Stimulated activated CD4-positive, alpha-beta T cell treated with anti-CD3 and anti-CD28 coated beads, Interleukin-12 subunit alpha, Interleukin-12 subunit beta, amount 100 ng/mL, for 48 hours (primary cell): Measurements from ENCODE around the gene MINDY3.

ENCODE experiments used
- DNase-seq, 3 donors: peaks; one replicate each; pipeline ENCODE4 v3.0.0-alpha.2; 2020; ENCODE audit warnings: low read depth in 2 of 3, low spot score in 1 of 3

Gene MINDY3

GRCh38 chr10:15808204-15808797 is 52.0 kb downstream of the MINDY3 start:
- DNase-seq, result no peak

DNA sequence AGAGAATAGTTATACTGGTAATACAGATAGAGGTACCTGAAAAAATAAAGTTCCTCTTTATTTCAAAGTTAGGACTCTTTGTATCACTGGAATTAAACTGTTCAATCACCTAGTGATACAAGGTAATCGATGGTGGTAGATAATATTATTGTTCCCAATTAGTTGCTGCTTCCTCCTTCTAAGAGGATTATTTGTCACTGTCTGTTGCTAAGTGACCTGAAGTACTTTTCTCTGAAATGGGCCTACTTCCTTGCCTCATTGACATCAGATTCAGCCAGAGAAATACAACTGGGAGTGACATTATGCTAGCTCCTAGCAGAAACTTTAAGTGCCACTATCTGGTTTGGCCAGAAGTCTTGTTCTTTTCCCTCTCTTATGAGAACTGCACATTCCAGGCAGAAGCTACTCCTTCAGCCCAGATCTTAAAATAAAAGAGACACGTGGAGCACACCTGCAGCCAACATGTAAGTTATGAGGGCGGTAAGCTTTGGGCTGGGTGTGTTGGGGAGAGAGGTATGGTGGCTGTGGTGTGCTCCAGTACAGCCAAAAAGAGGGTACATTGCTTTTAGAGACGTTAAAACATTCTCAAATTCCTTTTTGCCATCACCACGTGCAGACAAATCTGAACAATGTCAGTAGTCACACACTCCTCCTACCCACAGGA is 54.8 kb downstream of the MINDY3 start:
- DNase-seq, result no peak

DNA sequence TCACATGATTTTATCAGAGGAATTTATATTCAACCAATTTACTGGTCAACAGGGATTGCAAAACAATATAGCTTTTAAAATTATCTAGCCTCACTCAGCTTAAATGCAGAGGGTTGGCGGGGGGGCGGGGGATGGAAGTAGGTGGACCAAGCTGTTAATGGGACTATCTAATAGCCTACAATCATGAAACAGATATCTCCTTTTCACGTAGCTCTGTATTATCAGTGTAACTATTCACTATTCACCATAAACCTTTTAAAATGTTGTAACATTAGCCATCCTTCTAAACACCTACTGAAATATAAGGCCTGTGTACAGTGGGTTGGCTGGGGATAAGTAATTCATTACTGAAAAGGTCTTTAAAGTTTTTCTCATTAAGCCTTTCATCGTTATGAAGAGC is 56.2 kb downstream of the MINDY3 start:
- DNase-seq, result no peak

DNA sequence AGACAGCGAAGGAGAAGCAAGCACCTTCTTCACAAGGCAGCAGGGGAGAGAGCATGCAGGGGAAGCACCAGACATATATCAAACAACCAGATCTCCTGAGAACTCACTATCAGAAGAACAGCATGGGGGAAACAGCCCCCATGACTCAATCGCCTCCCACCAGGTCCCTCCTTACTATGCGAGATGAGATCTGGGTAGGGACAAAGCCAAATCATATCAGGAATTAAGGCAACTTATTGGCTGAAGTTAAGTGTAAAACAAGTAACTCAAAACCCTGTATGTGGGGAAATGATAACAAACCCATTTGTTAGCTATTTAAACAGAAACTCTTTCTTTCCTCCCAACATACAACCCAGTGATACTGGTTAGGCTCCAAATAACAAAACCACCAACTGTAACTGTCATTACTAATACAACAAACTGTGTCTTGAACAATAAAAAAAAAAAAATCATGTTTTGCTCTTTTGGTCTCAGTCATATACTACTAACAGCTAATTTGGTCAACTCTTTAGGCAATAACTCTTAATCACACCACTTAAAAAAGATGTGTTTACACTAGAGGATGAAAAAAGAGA is 57.8 kb downstream of the MINDY3 start:
- DNase-seq, result peak in 1 of 3 donors; percentile 19

- no peak for DNase-seq
These were observed 58.7 kb downstream of the MINDY3 start for GRCh38 chr10:15801641-15802040.

DNA sequence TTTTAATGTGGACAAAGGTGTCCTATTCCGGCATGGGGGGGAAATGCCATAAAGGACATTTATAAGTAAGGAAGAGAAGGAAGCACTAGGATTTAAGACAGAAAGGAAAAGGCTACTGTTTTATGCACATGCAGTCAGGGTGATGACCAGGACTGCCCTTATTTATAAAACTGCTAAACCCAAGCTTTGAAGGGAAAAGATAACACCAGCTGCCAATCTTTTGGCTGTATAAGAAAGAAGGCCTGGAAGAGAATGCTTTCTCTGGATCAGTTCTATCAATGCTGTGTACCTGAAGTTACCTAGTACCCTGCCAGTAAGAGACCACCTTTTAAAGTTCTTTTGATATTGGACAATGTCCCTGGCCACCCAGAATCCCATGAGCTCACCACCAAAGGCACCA is 59.2 kb downstream of the MINDY3 start:
- DNase-seq, result no peak

DNA sequence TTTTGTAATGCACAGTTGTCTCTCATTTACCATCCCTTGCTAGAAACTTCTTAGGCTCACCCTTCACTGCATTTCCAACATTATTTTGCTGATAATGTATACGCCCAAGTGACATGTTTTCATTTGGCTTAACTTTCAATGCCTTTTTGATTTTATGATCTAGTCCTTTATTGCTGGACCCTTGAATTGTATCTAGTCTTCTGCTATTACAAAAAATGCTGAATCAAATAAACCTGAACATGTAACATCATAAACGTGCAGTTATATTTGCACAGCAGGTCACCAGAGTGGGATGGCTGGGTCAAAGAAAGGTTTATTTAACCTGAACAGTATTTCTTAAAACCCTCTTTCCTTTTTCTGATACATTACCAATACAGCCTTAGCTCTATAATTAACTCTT is 63.0 kb downstream of the MINDY3 start:
- DNase-seq, result no peak

GRCh38 chr10:15796762-15797161 is 63.5 kb downstream of the MINDY3 start:
- DNase-seq, result no peak

- no peak for DNase-seq
These were observed 64.1 kb downstream of the MINDY3 start for GRCh38 chr10:15796098-15796759.

DNA sequence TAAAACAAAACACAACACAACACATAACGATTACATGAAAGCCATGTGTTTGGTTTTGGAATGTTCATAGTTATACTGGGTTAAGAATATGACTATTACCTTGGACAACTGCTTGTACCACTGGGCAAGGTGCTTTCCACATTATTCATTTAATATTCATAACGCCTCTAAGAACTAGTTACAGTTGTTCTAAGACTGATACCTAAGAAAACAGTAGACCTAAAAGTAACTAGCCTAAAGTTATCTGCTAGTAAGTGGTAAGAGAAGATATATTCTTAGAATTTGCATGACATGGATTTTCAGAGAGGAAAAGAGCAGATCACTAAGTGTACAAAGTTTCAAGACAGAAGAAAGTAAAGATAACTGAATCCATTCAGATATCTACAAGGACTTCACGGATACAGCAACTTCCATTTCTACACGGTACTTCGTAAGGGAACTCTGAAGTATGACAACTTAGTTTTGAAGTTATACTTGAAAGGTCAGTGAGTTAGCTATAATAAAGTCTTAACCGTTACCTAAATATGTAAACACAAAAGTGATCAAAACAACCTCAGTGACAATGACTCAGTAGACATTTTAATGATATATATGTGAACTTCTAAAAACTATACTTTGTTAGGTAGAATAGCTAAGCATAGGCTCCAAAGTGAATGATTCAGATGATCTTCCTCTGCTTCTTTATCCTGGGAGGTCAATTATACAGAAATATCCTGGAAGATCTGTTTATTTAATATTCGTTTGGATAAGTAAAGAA is 65.1 kb downstream of the MINDY3 start:
- DNase-seq, result no peak

DNA sequence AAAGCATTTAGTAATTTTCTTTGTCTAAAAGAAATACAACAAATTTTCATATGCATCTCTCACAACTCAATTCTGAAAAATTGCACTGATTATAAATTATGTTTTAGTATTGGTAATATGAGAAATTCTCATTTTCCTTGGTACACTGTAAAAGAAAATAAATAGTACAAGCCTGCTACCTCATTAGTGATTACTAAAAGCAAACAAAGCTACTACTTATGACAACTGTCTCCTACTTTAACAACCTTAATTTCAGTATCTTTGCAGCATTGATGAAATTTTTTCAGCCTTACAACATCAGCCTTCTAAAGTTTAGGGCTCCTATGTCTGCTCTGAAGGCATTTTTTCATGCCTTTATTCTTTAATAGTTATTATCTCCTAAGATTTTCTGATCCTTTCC is 65.7 kb downstream of the MINDY3 start:
- DNase-seq, result no peak

DNA sequence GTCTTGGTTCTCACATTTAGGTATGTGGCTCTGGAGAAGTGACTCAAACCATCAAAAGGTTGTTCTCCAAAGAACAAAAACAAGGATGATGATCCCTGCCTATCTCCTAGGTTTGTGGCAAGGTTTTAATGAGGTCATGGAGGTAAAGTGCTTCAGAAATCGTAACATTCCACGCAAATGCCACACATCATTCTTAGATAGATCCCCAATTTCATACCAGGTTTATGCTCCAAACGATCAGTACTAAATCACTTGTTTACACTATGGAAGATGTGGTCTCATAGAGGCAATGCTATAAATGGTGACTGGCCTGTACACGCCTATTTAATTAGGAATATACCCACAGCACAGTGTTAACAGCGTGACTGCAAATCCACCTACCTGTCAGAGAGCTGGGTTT is 66.6 kb downstream of the MINDY3 start:
- DNase-seq, result no peak

GRCh38 chr10:15792777-15793176 is 67.5 kb downstream of the MINDY3 start:
- DNase-seq, result no peak

GRCh38 chr10:15791816-15792524 is 68.3 kb downstream of the MINDY3 start:
- no peak for DNase-seq

GRCh38 chr10:15789793-15790525 is 70.3 kb downstream of the MINDY3 start:
- DNase-seq, result no peak

DNA sequence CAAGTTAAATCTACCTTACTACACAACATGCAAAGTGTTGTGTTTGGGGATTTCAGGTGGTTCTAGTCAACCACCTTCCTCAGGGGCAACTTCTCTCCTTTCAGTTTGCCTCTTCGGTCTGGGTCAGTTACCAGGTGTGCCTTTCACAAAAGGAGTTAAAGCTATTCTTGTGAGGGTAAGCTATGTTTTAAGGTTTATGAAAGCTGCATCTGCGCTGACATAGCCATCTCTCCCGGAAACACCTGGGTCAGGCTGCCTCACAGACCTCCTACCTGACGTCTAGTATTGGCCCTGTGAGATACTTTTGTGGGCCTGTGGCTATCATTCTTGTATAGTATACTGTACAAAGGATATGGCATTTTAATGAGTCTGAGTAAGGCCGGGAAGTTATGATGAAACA is 72.9 kb downstream of the MINDY3 start:
- DNase-seq, result no peak

- DNase-seq, result no peak
These were observed 75.5 kb downstream of the MINDY3 start for GRCh38 chr10:15784662-15785300.

GRCh38 chr10:15783941-15784636 is 76.2 kb downstream of the MINDY3 start:
- no peak for DNase-seq

DNA sequence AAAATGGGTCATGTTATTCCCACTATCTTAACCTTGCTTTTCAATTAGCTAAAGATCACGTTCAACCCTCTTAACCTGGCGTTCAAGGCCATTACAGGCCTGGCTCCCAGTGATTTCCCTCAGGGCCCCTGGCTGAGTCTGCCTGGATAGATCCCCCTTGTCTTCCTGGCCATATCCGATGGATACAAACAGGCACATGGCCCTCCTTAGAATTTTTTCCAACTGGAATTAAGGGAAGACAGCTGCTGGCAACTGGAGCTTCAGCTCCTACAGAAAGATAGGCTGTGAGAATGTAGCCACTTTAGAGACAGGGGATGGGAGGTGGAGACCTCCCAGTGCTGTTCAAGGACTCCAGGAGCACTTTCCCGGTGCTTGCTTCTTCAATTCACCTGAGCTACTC is 77.5 kb downstream of the MINDY3 start:
- DNase-seq, result no peak
